Mucosa of descending colon (tissue), 3 donors: ENCODE results near the gene SMARCD3. TPM values are rescaled to one million over a fixed set of nuclear protein-coding genes. Genes with fewer than 3 reads are reported as not detected.
A peak's percentile ranks its signal among the peaks of the same experiment; 100 is the strongest.

Source experiments
- ATAC-seq: fragments of 200-7000 bp; cut with Tn5 transposase; one replicate; pipeline ENCODE4 v1.9.1; 2020; ENCODE audit warnings: mild to moderate bottlenecking, moderate library complexity
- DNase-seq, 3 donors: peaks; one replicate each; pipeline ENCODE4 v3.0.0-alpha.2; 2020
- H3K36me3 ChIP-seq: fragments of 200-600 bp; one replicate; pipeline ENCODE4 v1.8.0; 2021; ENCODE audit warnings: low read depth, mild to moderate bottlenecking
- H3K4me1 ChIP-seq: fragments of 200-600 bp; one replicate; pipeline ENCODE4 v1.8.0; 2021; ENCODE audit warnings: low read depth, mild to moderate bottlenecking
- H3K4me3 ChIP-seq: fragments of 200-600 bp; one replicate; pipeline ENCODE4 v1.8.0; 2021; ENCODE audit warnings: mild to moderate bottlenecking
- H3K9me3 ChIP-seq: fragments of 200-600 bp; one replicate; pipeline ENCODE4 v1.8.0; 2021; ENCODE audit warnings: mild to moderate bottlenecking
- CTCF ChIP-seq: fragments of 200-600 bp; IDR thresholded peaks from one replicate; pipeline ENCODE4 v1.8.0; 2022; ENCODE audit warnings: antibody characterized with exemption, mild to moderate bottlenecking
- intact Hi-C, 2 donors: fragments of 100-400 bp; cut with DNase I in 1 of 2; cut with micrococcal nuclease in 1 of 2; formaldehyde crosslinking; loops; one replicate each; pipeline versions ENCODE4 v1.11.0 to v1.11.1; 2022; cut with DNase I, micrococcal nuclease
- total RNA-seq, 3 donors: library from RNA; stranded (reverse); fragmentation: NEBNext Ultra II Directional in 2 of 3; extraction: Animal tissue kit (Norgen Biotek cat#: 25700) in 2 of 3; gene quantifications; one replicate each; pipeline versions ENCODE4 v1.2.1 to v1.2.4, GENCODE V29; 2021 to 2023
- donor health status: DM: no; HTN: no; CAD: no; lungs with moderate emphysema.
- donor health status: DM: no; HTN: no; CAD: no.
- donor health status: DM: no; HTN: yes; CAD: no.

Gene SMARCD3
- total RNA-seq, 3 donors from 2014 or later: 5.1 to 44.3 (median 10.0) TPM

DNA sequence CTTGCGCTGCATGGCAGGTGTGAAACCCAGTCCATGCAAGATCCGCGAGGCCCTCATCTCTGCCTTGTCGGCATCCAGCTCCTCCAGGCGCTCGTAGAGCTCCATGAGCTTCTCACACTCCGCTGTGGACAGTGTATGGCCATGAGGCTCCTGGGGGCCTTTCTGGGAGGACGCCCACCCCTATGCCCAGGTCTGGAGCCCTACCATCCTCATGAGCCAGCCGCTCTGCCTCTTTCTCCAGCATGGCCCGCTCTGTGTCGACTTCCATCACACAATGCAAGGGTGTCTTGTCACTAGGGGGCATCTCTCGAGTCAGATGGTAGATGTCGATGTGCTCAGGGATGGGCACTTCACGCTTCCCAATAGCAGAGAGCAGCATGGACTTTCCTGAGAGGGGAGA lies 24.8 kb downstream of the SMARCD3 start:
- Histone ChIP-seq H3K4me3 (no peak overlapping the region), H3K36me3 (no peaks in the 10 kb centered on the region), H3K4me1 (peaks cover 21% of the 10 kb centered on the region), H3K9me3 (no peaks in the 10 kb centered on the region)
- DNase-seq (no peak), ATAC-seq (no peak)
- TF ChIP-seq CTCF: no peak
- intact Hi-C loops: no loop called here

- no peak overlapping the region for H3K4me3 ChIP-seq
- no peak for ATAC-seq
- H3K9me3 ChIP-seq: no peaks in the 10 kb centered on the region
- peaks cover 4% of the 10 kb centered on the region for H3K36me3 ChIP-seq
- DNase-seq: no peak
- TF ChIP-seq CTCF: no peak
- H3K4me1 ChIP-seq: peaks cover 3% of the 10 kb centered on the region
- intact Hi-C loops: no loop called here
Observed at GRCh38 chr7:151218170-151218569, 30.3 kb downstream of the SMARCD3 start.

GRCh38 chr7:151215396-151215795 lies 33.1 kb downstream of the SMARCD3 start:
- Histone ChIP-seq H3K36me3 (peaks cover 4% of the 10 kb centered on the region), H3K4me1 (peaks cover 3% of the 10 kb centered on the region), H3K4me3 (no peak overlapping the region), H3K9me3 (no peaks in the 10 kb centered on the region)
- intact Hi-C loops: no loop called here
- DNase-seq: peak in 2 of 3 donors; percentile 34 to 44
- TF ChIP-seq CTCF: no peak
- peak; percentile 93 for ATAC-seq

GRCh38 chr7:151213826-151214225 lies 34.7 kb downstream of the SMARCD3 start:
- Histone ChIP-seq H3K9me3 (no peaks in the 10 kb centered on the region), H3K4me1 (peaks cover 3% of the 10 kb centered on the region), H3K4me3 (no peak overlapping the region), H3K36me3 (peaks cover 4% of the 10 kb centered on the region)
- ATAC-seq (no peak), DNase-seq (no peak)
- intact Hi-C loops: no loop called here
- TF ChIP-seq CTCF: no peak

DNA sequence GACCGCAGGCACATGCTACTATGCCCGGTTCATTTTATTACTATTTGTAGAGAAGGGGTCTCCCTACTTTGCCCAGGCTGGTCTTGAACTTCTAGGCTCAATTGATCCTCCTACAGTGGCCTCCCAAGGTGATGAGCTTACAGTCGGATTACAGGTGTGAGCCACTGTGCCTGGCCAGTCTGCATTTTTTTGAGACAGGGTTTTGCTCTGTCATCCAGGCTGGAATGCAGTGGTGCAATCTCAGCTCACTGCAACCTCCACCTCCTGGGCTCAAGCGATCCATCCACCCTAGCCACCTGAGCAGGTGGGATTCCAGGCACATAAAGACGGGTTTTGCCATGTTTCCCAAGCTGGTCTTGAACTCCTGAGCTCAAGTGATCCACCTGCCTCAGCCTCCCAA lies 35.9 kb downstream of the SMARCD3 start:
- peaks cover 4% of the 10 kb centered on the region for H3K36me3 ChIP-seq
- H3K9me3 ChIP-seq: no peaks in the 10 kb centered on the region
- peaks cover 3% of the 10 kb centered on the region for H3K4me1 ChIP-seq
- DNase-seq (no peak), ATAC-seq (no peak)
- TF ChIP-seq CTCF: no peak
- H3K4me3 ChIP-seq: no peak overlapping the region
- intact Hi-C loops: no loop called here

DNA sequence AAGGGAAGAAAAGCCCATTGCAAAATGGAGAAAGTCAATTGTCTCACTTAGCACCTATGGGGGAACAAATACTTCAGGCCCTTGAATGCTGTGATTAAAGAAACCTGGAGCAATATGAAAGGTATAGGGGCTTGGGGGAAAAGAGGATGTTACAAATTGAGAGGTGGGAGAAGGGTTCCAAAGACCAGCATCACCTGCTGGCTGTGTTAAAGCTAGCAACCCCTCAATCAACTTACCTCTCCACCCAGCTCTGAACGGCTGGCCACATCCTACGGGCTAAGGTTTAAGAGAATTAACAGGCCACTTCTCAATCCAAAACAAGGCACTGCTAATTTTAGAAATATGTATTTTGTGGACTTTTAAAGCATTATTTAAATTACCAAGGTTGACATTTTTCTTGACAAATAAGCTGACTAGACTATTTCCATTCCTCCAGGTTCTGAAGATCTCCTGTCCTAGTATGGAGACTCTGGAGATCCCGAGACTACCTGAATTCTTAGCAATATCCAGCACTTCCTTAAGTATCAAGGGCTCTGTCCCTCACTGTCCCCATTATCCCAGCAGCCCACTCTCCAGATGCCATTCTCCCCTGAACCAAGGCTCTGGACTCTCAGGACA lies 37.2 kb downstream of the SMARCD3 start:
- DNase-seq (peak in 1 of 3 donors; percentile 9), ATAC-seq (no peak)
- peaks cover 3% of the 10 kb centered on the region for H3K4me1 ChIP-seq
- H3K9me3 ChIP-seq: no peaks in the 10 kb centered on the region
- H3K36me3 ChIP-seq: peaks cover 4% of the 10 kb centered on the region
- no peak overlapping the region for H3K4me3 ChIP-seq
- intact Hi-C loops: no loop called here
- TF ChIP-seq CTCF: no peak
